Activated T-cell treated with anti-CD3 and anti-CD28 coated beads for 4 hours (primary cell): Measurements from ENCODE around the gene ATXN1.
A peak's percentile ranks its signal among the peaks of the same experiment; 100 is the strongest.

Experiments
- DNase-seq: peaks from one replicate; pipeline ENCODE4 v3.0.0-alpha.2; 2020

The ATXN1 gene

GRCh38 chr6:16319813-16320532 lies 441.3 kb downstream of the ATXN1 start:
- peak; percentile 54 for DNase-seq

- DNase-seq, result no peak
Measured at GRCh38 chr6:16318953-16319720, 442.1 kb downstream of the ATXN1 start.

- peak; percentile 15 for DNase-seq
Measured at GRCh38 chr6:16318538-16318937, 442.7 kb downstream of the ATXN1 start.

GRCh38 chr6:16316741-16317251 lies 444.5 kb downstream of the ATXN1 start:
- no peak for DNase-seq

GRCh38 chr6:16314296-16314695 lies 447.0 kb downstream of the ATXN1 start:
- no peak for DNase-seq

- no peak for DNase-seq
Measured at GRCh38 chr6:16313732-16314131, 447.5 kb downstream of the ATXN1 start.

GRCh38 chr6:16311763-16312162 lies 449.5 kb downstream of the ATXN1 start:
- DNase-seq, result no peak

GRCh38 chr6:16306334-16306733 lies 454.9 kb downstream of the ATXN1 start:
- DNase-seq, result no peak

GRCh38 chr6:16305788-16306187 lies 455.5 kb downstream of the ATXN1 start:
- DNase-seq, result no peak

GRCh38 chr6:16305246-16305725 lies 456.0 kb downstream of the ATXN1 start:
- DNase-seq, result no peak

- no peak for DNase-seq
Measured at GRCh38 chr6:16302721-16303552, 458.3 kb downstream of the ATXN1 start.

GRCh38 chr6:16301511-16301910 lies 459.7 kb downstream of the ATXN1 start:
- DNase-seq, result no peak

GRCh38 chr6:16299861-16300260 lies 461.4 kb downstream of the ATXN1 start:
- DNase-seq, result no peak

GRCh38 chr6:16296061-16296670 lies 465.1 kb downstream of the ATXN1 start:
- DNase-seq, result no peak

- DNase-seq, result no peak
Measured at GRCh38 chr6:16295471-16295870, 465.8 kb downstream of the ATXN1 start.

- DNase-seq, result no peak
Measured at GRCh38 chr6:16295060-16295459, 466.2 kb downstream of the ATXN1 start.

- no peak for DNase-seq
Measured at GRCh38 chr6:16294371-16294770, 466.9 kb downstream of the ATXN1 start.

- no peak for DNase-seq
Measured at GRCh38 chr6:16292942-16293341, 468.3 kb downstream of the ATXN1 start.

GRCh38 chr6:16292432-16292831 lies 468.8 kb downstream of the ATXN1 start:
- DNase-seq, result no peak

GRCh38 chr6:16291739-16292138 lies 469.5 kb downstream of the ATXN1 start:
- no peak for DNase-seq

GRCh38 chr6:16288163-16288562 lies 473.1 kb downstream of the ATXN1 start:
- DNase-seq, result no peak

GRCh38 chr6:16286151-16286522 lies 475.1 kb downstream of the ATXN1 start:
- DNase-seq, result no peak
